Measurements from ENCODE around the gene TPGS2. TPM values are rescaled to one million over a fixed set of nuclear protein-coding genes. Genes with fewer than 3 reads are reported as not detected.

Gene TPGS2
- total and polyA plus RNA-seq, 2 of the 8 experiments (the other 6 are each of a cell fraction or from before 2014, with no cell fraction given) = 151 to 273 TPM

- H3K4me2 ChIP-seq (ENCODE audit: insufficient read depth in 1 of 2, low read depth in 2 of 2, low read length in 2 of 2) = no peak overlapping the region
- H2BK15ac ChIP-seq (ENCODE audit: low read length) = no peak overlapping the region
- H3K23me2 ChIP-seq (ENCODE audit: low read depth, low read length) = no peaks in the 10 kb centered on the region; the same call in 1 of the 2 replicates
- H3K56ac ChIP-seq (replicated peaks; ENCODE audit: insufficient read length, low read depth, low read length) = no peak overlapping the region
- no peak overlapping the region for H4K91ac ChIP-seq (replicated peaks; ENCODE audit: insufficient read length, low read length)
- no peak overlapping the region for H3K23ac ChIP-seq (ENCODE audit: insufficient read length)
- H3K79me2 ChIP-seq (ENCODE audit: control insufficient read depth in 1 of 2, insufficient read depth in 2 of 2, low read length in 2 of 2) = no peaks in the 10 kb centered on the region
- no peaks in the 10 kb centered on the region for H4K20me1 ChIP-seq (replicated peaks in 1 of 2; ENCODE audit: control insufficient read depth in 1 of 2, insufficient read depth in 2 of 2, low read length in 2 of 2)
- WGBS, 2 experiments (ENCODE audit: extremely low coverage in 1 of 2, insufficient coverage in 1 of 2, insufficient read length in 1 of 2, insufficient replicate concordance in 2 of 2, low coverage in 1 of 2, low lambda C conversion rate in 2 of 2, missing lambda C conversion rate in 1 of 2) = 95% methylated on average over 24 of the region's 25 CpGs; no CpG with 5 or more reads in 1 of the 2 experiments
- 0 out of 2 replicates have a peak overlapping the region, but pooled peaks have one; percentile 11 for H4K8ac ChIP-seq (ENCODE audit: extremely low read depth, insufficient read depth, low read length)
- no peak overlapping the region for H3K14ac ChIP-seq (ENCODE audit: insufficient read length)
- no peak for TF ChIP-seq SAP30 (IDR thresholded peaks at IDR 0.05; ENCODE audit: insufficient read depth, insufficient replicate concordance, low read length)
- TF ChIP-seq YY1 (IDR thresholded peaks at IDR 0.05; ENCODE audit: low read depth, low read length) = no peak
- TF ChIP-seq KDM4A (IDR thresholded peaks at IDR 0.05; ENCODE audit: low read depth, low read length, severe bottlenecking) = no peak
- TF ChIP-seq CTBP2 (IDR thresholded peaks at IDR 0.05; ENCODE audit: borderline replicate concordance, insufficient read depth, insufficient read length, low read length) = no peak
- no peak overlapping the region for H2AFZ ChIP-seq (ENCODE audit: low read length)
- H3K27me3 ChIP-seq (replicated peaks in 1 of 4; ENCODE audit: control insufficient read depth in 3 of 4, extremely low read depth in 1 of 4, insufficient read depth in 3 of 4, low read length in 3 of 4) = no peaks in the 10 kb centered on the region
- no peak overlapping the region for H2BK20ac ChIP-seq (ENCODE audit: low read length)
- ChIA-PET POLR2A (ENCODE audit: partially characterized antibody) (no interaction called here), CTCF (ENCODE audit: partially characterized antibody) (interaction anchor here (1.2 to 1.3 kb wide), 2 partner anchors 51 to 58 kb away, joined by 3 to 4 read pairs; no protein-coding TSS in a partner anchor)
- H3K79me1 ChIP-seq (ENCODE audit: low read depth, low read length) = no peaks in the 10 kb centered on the region
- FAIRE-seq (no peak), DNase-seq (ENCODE audit: low read depth in 1 of 2, low spot score in 2 of 2) (no peak)
- no peaks in the 10 kb centered on the region for H3K9me3 ChIP-seq (ENCODE audit: insufficient read depth in 2 of 2, low read depth in 1 of 2, low read length in 1 of 2)
- peak overlapping the region; percentile 66; the same call in 1 of the 2 replicates for H2BK5ac ChIP-seq (ENCODE audit: low read depth, low read length)
- no peak overlapping the region for H3K4ac ChIP-seq (replicated peaks; ENCODE audit: insufficient read length, low read depth, low read length)
- no peak overlapping the region for H3K27ac ChIP-seq (ENCODE audit: low read depth, low read length)
- no peaks in the 10 kb centered on the region; a peak in 1 of 8 replicates for H3K36me3 ChIP-seq (ENCODE audit: control insufficient read depth in 2 of 4, insufficient read depth in 4 of 4, low read length in 3 of 4)
- H2AK5ac ChIP-seq (ENCODE audit: low read depth, low read length) = no peak overlapping the region
- H4K5ac ChIP-seq (ENCODE audit: insufficient read length, low read depth, low read length) = no peak overlapping the region
- H2BK12ac ChIP-seq (ENCODE audit: low read depth, low read length) = no peak overlapping the region
- H3K18ac ChIP-seq (ENCODE audit: extremely low read depth, low read length) = peak overlapping the region; percentile 19; the same call in 1 of the 2 replicates
- H3K4me1 ChIP-seq (replicated peaks in 1 of 4; ENCODE audit: control insufficient read depth in 3 of 4, insufficient read depth in 4 of 4, low read length in 3 of 4) = no peaks in the 10 kb centered on the region
- H3K9ac ChIP-seq (replicated peaks in 1 of 4; ENCODE audit: extremely low read depth in 1 of 4, low read depth in 3 of 4, low read length in 3 of 4) = no peak overlapping the region
- H2BK120ac ChIP-seq (replicated peaks; ENCODE audit: low read depth, low read length) = no peak overlapping the region
- H3K4me3 ChIP-seq (ENCODE audit: extremely low read depth in 1 of 4, insufficient read depth in 2 of 4, low read depth in 3 of 4, low read length in 4 of 4) = no peak overlapping the region
Measured at GRCh38 chr18:36745219-36745975, 83.4 kb downstream of the TPGS2 start.

Measured in H1 (cell line).